HEK293 (cell line): ENCODE results near the gene C16orf95.
A peak's percentile ranks its signal among the peaks of the same experiment; 100 is the strongest.

Source experiments
- GFI1B ChIP-seq: fragments of 450-650 bp; formaldehyde crosslinking; IDR thresholded peaks from 2 replicates; pipeline ENCODE4 v1.5.1; 2016; ENCODE audit warnings: missing biosample characterization, missing genetic modification characterization
- ZBTB21 ChIP-seq: fragments of 450-650 bp; formaldehyde crosslinking; IDR thresholded peaks from 2 replicates; pipeline ENCODE4 v1.5.1; 2017; ENCODE audit warnings: missing biosample characterization, missing genetic modification characterization
- ZNF121 ChIP-seq: fragments of 450-650 bp; formaldehyde crosslinking; IDR thresholded peaks from 2 replicates; pipeline ENCODE4 v1.5.1; 2016; ENCODE audit warnings: missing biosample characterization, missing genetic modification characterization
- ZNF23 ChIP-seq: fragments of 450-650 bp; formaldehyde crosslinking; IDR thresholded peaks from 2 replicates; pipeline ENCODE4 v1.5.1; 2016; ENCODE audit warnings: missing biosample characterization, missing genetic modification characterization, borderline replicate concordance
- ZNF549 ChIP-seq: fragments of 450-650 bp; IDR thresholded peaks from 2 replicates; pipeline ENCODE4 v1.5.1; 2018; ENCODE audit warnings: missing biosample characterization, missing genetic modification characterization, mild to moderate bottlenecking, inconsistent platforms, moderate library complexity
- ZNF600 ChIP-seq: fragments of 450-650 bp; formaldehyde crosslinking; IDR thresholded peaks from 2 replicates; pipeline ENCODE4 v1.5.1; 2016; ENCODE audit warnings: missing biosample characterization, missing genetic modification characterization
- TF ChIP-seq, protein P1 (sequence below): fragments of 450-650 bp; formaldehyde crosslinking; IDR thresholded peaks from 2 replicates; pipeline ENCODE4 v1.5.1; 2016; ENCODE audit warnings: missing biosample characterization, missing genetic modification characterization
- TF ChIP-seq, protein P2 (sequence below): fragments of 450-650 bp; formaldehyde crosslinking; IDR thresholded peaks from 2 replicates; pipeline ENCODE4 v1.5.1; 2016; ENCODE audit warnings: missing biosample characterization, missing genetic modification characterization
- TF ChIP-seq, protein P3 (sequence below): fragments of 450-650 bp; formaldehyde crosslinking; IDR thresholded peaks from 2 replicates; pipeline ENCODE4 v1.5.1; 2016; ENCODE audit warnings: missing biosample characterization, missing genetic modification characterization
- TF ChIP-seq, protein P4 (sequence below): fragments of 450-650 bp; formaldehyde crosslinking; IDR thresholded peaks from 2 replicates; pipeline ENCODE4 v1.5.1; 2016; ENCODE audit warnings: missing biosample characterization, missing genetic modification characterization

DNA sequence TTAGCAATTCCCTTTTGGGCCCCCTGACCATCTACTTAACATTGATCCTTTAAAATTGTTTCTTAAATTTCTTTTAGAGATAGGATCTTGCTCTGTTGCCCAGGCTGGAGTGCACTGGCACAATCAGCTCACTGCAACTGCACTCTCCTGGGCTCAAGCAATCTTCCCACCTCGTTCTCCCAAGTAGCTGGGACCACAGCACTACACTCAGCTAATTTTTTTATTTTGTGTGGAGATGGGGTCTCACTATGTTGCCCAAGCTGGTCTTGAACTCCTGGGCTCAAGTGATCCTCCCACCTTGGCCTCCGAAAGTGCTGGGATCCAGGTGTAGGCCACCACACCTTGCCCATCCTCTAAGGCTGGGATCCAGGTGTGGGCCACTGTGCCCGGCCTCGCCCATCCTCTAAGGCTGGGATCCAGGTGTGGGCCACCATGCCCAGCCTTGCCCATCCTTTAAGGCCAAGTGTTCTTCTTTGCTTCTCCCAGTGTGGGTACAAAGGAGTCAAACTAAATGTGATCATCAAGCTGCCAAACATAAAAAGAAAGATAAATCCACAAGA is 13.2 kb downstream of the C16orf95 start:
- TF ChIP-seq, protein P1, sequence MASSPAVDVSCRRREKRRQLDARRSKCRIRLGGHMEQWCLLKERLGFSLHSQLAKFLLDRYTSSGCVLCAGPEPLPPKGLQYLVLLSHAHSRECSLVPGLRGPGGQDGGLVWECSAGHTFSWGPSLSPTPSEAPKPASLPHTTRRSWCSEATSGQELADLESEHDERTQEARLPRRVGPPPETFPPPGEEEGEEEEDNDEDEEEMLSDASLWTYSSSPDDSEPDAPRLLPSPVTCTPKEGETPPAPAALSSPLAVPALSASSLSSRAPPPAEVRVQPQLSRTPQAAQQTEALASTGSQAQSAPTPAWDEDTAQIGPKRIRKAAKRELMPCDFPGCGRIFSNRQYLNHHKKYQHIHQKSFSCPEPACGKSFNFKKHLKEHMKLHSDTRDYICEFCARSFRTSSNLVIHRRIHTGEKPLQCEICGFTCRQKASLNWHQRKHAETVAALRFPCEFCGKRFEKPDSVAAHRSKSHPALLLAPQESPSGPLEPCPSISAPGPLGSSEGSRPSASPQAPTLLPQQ (tag by site-specific recombination): no peak
- TF ChIP-seq ZNF121 (tag by site-specific recombination): peak; percentile 66; the same call in 1 of the 2 replicates
- TF ChIP-seq, protein P2, sequence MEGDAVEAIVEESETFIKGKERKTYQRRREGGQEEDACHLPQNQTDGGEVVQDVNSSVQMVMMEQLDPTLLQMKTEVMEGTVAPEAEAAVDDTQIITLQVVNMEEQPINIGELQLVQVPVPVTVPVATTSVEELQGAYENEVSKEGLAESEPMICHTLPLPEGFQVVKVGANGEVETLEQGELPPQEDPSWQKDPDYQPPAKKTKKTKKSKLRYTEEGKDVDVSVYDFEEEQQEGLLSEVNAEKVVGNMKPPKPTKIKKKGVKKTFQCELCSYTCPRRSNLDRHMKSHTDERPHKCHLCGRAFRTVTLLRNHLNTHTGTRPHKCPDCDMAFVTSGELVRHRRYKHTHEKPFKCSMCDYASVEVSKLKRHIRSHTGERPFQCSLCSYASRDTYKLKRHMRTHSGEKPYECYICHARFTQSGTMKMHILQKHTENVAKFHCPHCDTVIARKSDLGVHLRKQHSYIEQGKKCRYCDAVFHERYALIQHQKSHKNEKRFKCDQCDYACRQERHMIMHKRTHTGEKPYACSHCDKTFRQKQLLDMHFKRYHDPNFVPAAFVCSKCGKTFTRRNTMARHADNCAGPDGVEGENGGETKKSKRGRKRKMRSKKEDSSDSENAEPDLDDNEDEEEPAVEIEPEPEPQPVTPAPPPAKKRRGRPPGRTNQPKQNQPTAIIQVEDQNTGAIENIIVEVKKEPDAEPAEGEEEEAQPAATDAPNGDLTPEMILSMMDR: no peak
- TF ChIP-seq ZNF23 (tag by site-specific recombination): no peak
- TF ChIP-seq ZNF549 (tag by site-specific recombination): no peak
- TF ChIP-seq ZNF600 (tag by site-specific recombination): no peak
- TF ChIP-seq, protein P3, sequence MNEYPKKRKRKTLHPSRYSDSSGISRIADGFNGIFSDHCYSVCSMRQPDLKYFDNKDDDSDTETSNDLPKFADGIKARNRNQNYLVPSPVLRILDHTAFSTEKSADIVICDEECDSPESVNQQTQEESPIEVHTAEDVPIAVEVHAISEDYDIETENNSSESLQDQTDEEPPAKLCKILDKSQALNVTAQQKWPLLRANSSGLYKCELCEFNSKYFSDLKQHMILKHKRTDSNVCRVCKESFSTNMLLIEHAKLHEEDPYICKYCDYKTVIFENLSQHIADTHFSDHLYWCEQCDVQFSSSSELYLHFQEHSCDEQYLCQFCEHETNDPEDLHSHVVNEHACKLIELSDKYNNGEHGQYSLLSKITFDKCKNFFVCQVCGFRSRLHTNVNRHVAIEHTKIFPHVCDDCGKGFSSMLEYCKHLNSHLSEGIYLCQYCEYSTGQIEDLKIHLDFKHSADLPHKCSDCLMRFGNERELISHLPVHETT: no peak
- no peak for TF ChIP-seq ZBTB21 (tag by site-specific recombination)
- TF ChIP-seq GFI1B (tag by site-specific recombination): no peak
- TF ChIP-seq, protein P4, sequence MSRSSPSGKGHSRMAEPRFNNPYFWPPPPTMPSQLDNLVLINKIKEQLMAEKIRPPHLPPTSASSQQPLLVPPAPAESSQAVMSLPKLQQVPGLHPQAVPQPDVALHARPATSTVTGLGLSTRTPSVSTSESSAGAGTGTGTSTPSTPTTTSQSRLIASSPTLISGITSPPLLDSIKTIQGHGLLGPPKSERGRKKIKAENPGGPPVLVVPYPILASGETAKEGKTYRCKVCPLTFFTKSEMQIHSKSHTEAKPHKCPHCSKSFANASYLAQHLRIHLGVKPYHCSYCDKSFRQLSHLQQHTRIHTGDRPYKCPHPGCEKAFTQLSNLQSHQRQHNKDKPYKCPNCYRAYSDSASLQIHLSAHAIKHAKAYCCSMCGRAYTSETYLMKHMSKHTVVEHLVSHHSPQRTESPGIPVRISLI (tag by site-specific recombination): no peak
